T-cell (primary cell): ENCODE data around the gene CD6. TPM values are rescaled to one million over a fixed set of nuclear protein-coding genes. Genes with fewer than 3 reads are reported as not detected.

Source experiments
- ATAC-seq, 4 experiments: fragments of 200-7000 bp in 3 of 4; fragments of 150-1000 bp in 1 of 4; cut with Tn5 transposase; replicated peaks in 1 of 4; 1 replicate in 3 of 4; 2 replicates in 1 of 4; pipeline ENCODE4 v1.10.0; 2021; ENCODE audit warnings: moderate library complexity in 3 of 4, mild to moderate bottlenecking in 2 of 4, moderate number of reproducible peaks in 1 of 4
- CTCF ChIA-PET, 2 donors: fragments of 300-600 bp; sonication (Branson Sonifier 250); formaldehyde crosslinking; loops; one replicate each; lab custom pipeline; 2022; ENCODE audit warnings: antibody characterized with exemption in 2 of 2; lab: Charles Lee
- POLR2A ChIA-PET, 2 donors: fragments of 300-600 bp; sonication (Branson Sonifier 250); formaldehyde crosslinking; loops; one replicate each; lab custom pipeline; 2022; ENCODE audit warnings: antibody characterized with exemption in 2 of 2; lab: Charles Lee
- DNase-seq, 35 experiments: peaks; one replicate each; pipeline versions ENCODE4 v3.0.0 to v3.0.0-alpha.2; 2013 to 2023
- H3K27ac ChIP-seq: one replicate; pipeline ENCODE4 v1.5.1; 2013; ENCODE audit warnings: low read length
- H3K27me3 ChIP-seq, 2 experiments: replicated peaks in 1 of 2; 1 replicate in 1 of 2; 2 replicates in 1 of 2; pipeline versions ENCODE4 v1.6.1 to v1.7.0; 2013; ENCODE audit warnings: low read length in 1 of 2, mixed read lengths in 1 of 2; ENCODE audit not compliant: control insufficient read depth in 2 of 2, insufficient read depth in 2 of 2; ENCODE audit errors: extremely low read depth in 1 of 2
- H3K36me3 ChIP-seq, 2 donors: 1 replicate in 1 of 2; 2 replicates in 1 of 2; pipeline versions ENCODE4 v1.6.1 to v1.7.0; 2013; ENCODE audit warnings: low read length in 1 of 2; ENCODE audit not compliant: control insufficient read depth in 2 of 2, insufficient read depth in 1 of 2; ENCODE audit errors: extremely low read depth in 1 of 2
- H3K4me1 ChIP-seq, 2 experiments: 1 replicate in 1 of 2; 2 replicates in 1 of 2; pipeline versions ENCODE4 v1.6.1 to v1.7.0; 2013; ENCODE audit warnings: low read length in 2 of 2, mixed read lengths in 1 of 2; ENCODE audit not compliant: insufficient read depth in 2 of 2, control insufficient read depth in 1 of 2; ENCODE audit errors: extremely low read depth in 1 of 2
- H3K4me3 ChIP-seq, 2 donors: 1 replicate in 1 of 2; 2 replicates in 1 of 2; pipeline versions ENCODE4 v1.5.1 to v1.7.0; 2013; ENCODE audit warnings: mild to moderate bottlenecking in 2 of 2, low read length in 1 of 2, moderate library complexity in 1 of 2; ENCODE audit not compliant: control insufficient read depth in 1 of 2; ENCODE audit errors: extremely low read depth in 1 of 2
- H3K9me3 ChIP-seq: 2 replicates; pipeline ENCODE4 v1.7.0; 2013
- H3K27ac Mint-ChIP-seq, 2 donors: one replicate each; pipeline ENCODE4 v1.8.0; 2020 to 2021; ENCODE audit warnings: mild to moderate bottlenecking in 2 of 2, mixed read lengths in 2 of 2
- H3K27me3 Mint-ChIP-seq, 2 donors: one replicate each; pipeline ENCODE4 v1.8.0; 2021 to 2022; ENCODE audit warnings: mixed read lengths in 2 of 2
- H3K36me3 Mint-ChIP-seq: one replicate; pipeline ENCODE4 v1.8.0; 2021; ENCODE audit warnings: mixed read lengths
- H3K4me1 Mint-ChIP-seq, 3 donors: one replicate each; pipeline ENCODE4 v1.8.0; 2020 to 2022; ENCODE audit warnings: mixed read lengths in 3 of 3, mild to moderate bottlenecking in 1 of 3
- H3K4me3 Mint-ChIP-seq, 3 donors: one replicate each; pipeline ENCODE4 v1.8.0; 2020 to 2022; ENCODE audit warnings: mild to moderate bottlenecking in 3 of 3, mixed read lengths in 3 of 3, moderate library complexity in 3 of 3
- H3K9me3 Mint-ChIP-seq, 3 donors: one replicate each; pipeline ENCODE4 v1.8.0; 2020 to 2022; ENCODE audit warnings: mixed read lengths in 3 of 3
- WGBS: methylation state at CpG from one replicate; pipeline ENCODE4 v1.1.5; 2013; ENCODE audit warnings: missing lambda C conversion rate; ENCODE audit not compliant: insufficient coverage; 5-methylcytosine and 5-hydroxymethylcytosine counted together
- total RNA-seq, 35 experiments: library from RNA in 6 of 35; stranded (reverse) in 6 of 35; fragments of 120-200 nt in 1 of 35; gene quantifications; one replicate each; pipeline versions ENCODE4 v1.2.1 to v1.2.4 and lab custom pipeline; 2013 to 2026

The CD6 gene
- total RNA-seq, 5 donors from 2014 or later (not counting 1 experiment from before 2014, with no cell fraction given) = 413 to 594 (median 495) TPM

GRCh38 chr11:60929764-60930163 is 41.7 kb upstream of the CD6 start:
- H3K27ac Mint-ChIP-seq = no peak overlapping the region
- ATAC-seq (no peak), DNase-seq (no peak)
- CTCF ChIA-PET = no interaction called here
- peaks cover 8 to 32% of the 10 kb centered on the region in 2 donors for H3K27me3 Mint-ChIP-seq
- WGBS = 89% methylated on average over 3 of the region's 4 CpGs
- Histone ChIP-seq H3K9me3 (no peaks in the 10 kb centered on the region), H3K36me3 (no peaks in the 10 kb centered on the region), H3K27ac (no peak overlapping the region), H3K4me3 (no peak overlapping the region), H3K4me1 (peaks cover 0 to 8% of the 10 kb centered on the region in 2 experiments), H3K27me3 (peaks cover 0 to 45% of the 10 kb centered on the region in 2 experiments)
- H3K4me1 Mint-ChIP-seq = peaks cover 8 to 12% (median 10%) of the 10 kb centered on the region in 3 donors
- H3K4me3 Mint-ChIP-seq = no peak overlapping the region
- no peaks in the 10 kb centered on the region for H3K36me3 Mint-ChIP-seq
- H3K9me3 Mint-ChIP-seq = no peaks in the 10 kb centered on the region
- POLR2A ChIA-PET = no interaction called here

GRCh38 chr11:60930394-60930793 is 41.1 kb upstream of the CD6 start:
- peaks cover 5 to 28% of the 10 kb centered on the region in 2 donors for H3K27me3 Mint-ChIP-seq
- ChIA-PET POLR2A (no interaction called here), CTCF (no interaction called here)
- Histone ChIP-seq H3K9me3 (no peaks in the 10 kb centered on the region), H3K4me3 (no peak overlapping the region), H3K27me3 (peaks cover 0 to 45% of the 10 kb centered on the region in 2 experiments), H3K4me1 (peaks cover 0 to 2% of the 10 kb centered on the region in 2 experiments), H3K36me3 (no peaks in the 10 kb centered on the region), H3K27ac (no peak overlapping the region)
- H3K9me3 Mint-ChIP-seq = no peaks in the 10 kb centered on the region
- H3K27ac Mint-ChIP-seq = no peak overlapping the region
- no peaks in the 10 kb centered on the region for H3K36me3 Mint-ChIP-seq
- DNase-seq (no peak), ATAC-seq (no peak)
- WGBS = no CpG with 5 or more reads among the region's 4 CpGs
- H3K4me1 Mint-ChIP-seq = peaks cover 4 to 7% (median 6%) of the 10 kb centered on the region in 3 donors
- no peak overlapping the region for H3K4me3 Mint-ChIP-seq

GRCh38 chr11:60931917-60932316 is 39.6 kb upstream of the CD6 start:
- Mint-ChIP-seq H3K4me3 (no peak overlapping the region), H3K4me1 (no peaks in the 10 kb centered on the region), H3K36me3 (no peaks in the 10 kb centered on the region), H3K27me3 (peaks cover 5 to 18% of the 10 kb centered on the region in 2 donors), H3K27ac (no peak overlapping the region), H3K9me3 (no peaks in the 10 kb centered on the region)
- H3K4me1 ChIP-seq = no peaks in the 10 kb centered on the region
- peaks cover 0 to 47% of the 10 kb centered on the region in 2 experiments for H3K27me3 ChIP-seq
- DNase-seq = peak in 1 of 35 experiments; percentile 25
- no peaks in the 10 kb centered on the region for H3K9me3 ChIP-seq
- H3K4me3 ChIP-seq = no peak overlapping the region
- H3K36me3 ChIP-seq = no peaks in the 10 kb centered on the region
- ATAC-seq = peak in 1 of 4 experiments; percentile 24
- H3K27ac ChIP-seq = no peak overlapping the region
- 79% methylated on average over 8 of the region's 9 CpGs for WGBS
- ChIA-PET POLR2A (no interaction called here), CTCF (no interaction called here)

- H3K4me3 Mint-ChIP-seq = no peak overlapping the region
- peaks cover 5 to 16% of the 10 kb centered on the region in 2 donors for H3K27me3 Mint-ChIP-seq
- H3K27ac Mint-ChIP-seq = no peak overlapping the region
- H3K9me3 ChIP-seq = no peaks in the 10 kb centered on the region
- DNase-seq (no peak), ATAC-seq (no peak)
- H3K4me3 ChIP-seq = no peak overlapping the region
- ChIA-PET CTCF (no interaction called here), POLR2A (interaction anchor here in 1 of 2 donors (0.6 kb wide), 1 partner anchor 77 kb away, joined by 3 read pairs; no protein-coding TSS in a partner anchor)
- H3K9me3 Mint-ChIP-seq = no peaks in the 10 kb centered on the region
- H3K4me1 ChIP-seq = no peaks in the 10 kb centered on the region
- no peaks in the 10 kb centered on the region for H3K36me3 ChIP-seq
- H3K27me3 ChIP-seq = peaks cover 0 to 43% of the 10 kb centered on the region in 2 experiments
- H3K27ac ChIP-seq = no peak overlapping the region
- no peaks in the 10 kb centered on the region for H3K36me3 Mint-ChIP-seq
- 100% methylated on average over 2 of the region's 5 CpGs for WGBS
- H3K4me1 Mint-ChIP-seq = no peaks in the 10 kb centered on the region
These were observed 38.7 kb upstream of the CD6 start for GRCh38 chr11:60932605-60933356.

- ChIA-PET CTCF (no interaction called here), POLR2A (no interaction called here)
- WGBS = 92% methylated on average over 36 of the region's 37 CpGs
- H3K4me1 Mint-ChIP-seq = no peaks in the 10 kb centered on the region
- H3K9me3 Mint-ChIP-seq = no peaks in the 10 kb centered on the region
- peaks cover 5 to 17% of the 10 kb centered on the region in 2 donors for H3K27me3 Mint-ChIP-seq
- H3K4me1 ChIP-seq = no peaks in the 10 kb centered on the region
- H3K9me3 ChIP-seq = no peaks in the 10 kb centered on the region
- no peak overlapping the region for H3K4me3 ChIP-seq
- H3K27ac Mint-ChIP-seq = no peak overlapping the region
- H3K4me3 Mint-ChIP-seq = no peak overlapping the region
- H3K27ac ChIP-seq = no peak overlapping the region
- H3K36me3 ChIP-seq = no peaks in the 10 kb centered on the region
- H3K36me3 Mint-ChIP-seq = no peaks in the 10 kb centered on the region
- DNase-seq (no peak), ATAC-seq (no peak)
- peaks cover 0 to 40% of the 10 kb centered on the region in 2 experiments for H3K27me3 ChIP-seq
These were observed 37.9 kb upstream of the CD6 start for GRCh38 chr11:60933416-60934123.

- POLR2A ChIA-PET = no interaction called here
- CTCF ChIA-PET = no interaction called here
- WGBS = 95% methylated on average over 48 of the region's 57 CpGs
These were observed 37.2 kb upstream of the CD6 start for GRCh38 chr11:60934124-60934789.

More at GRCh38 chr11:60934124-60934789, 37.2 kb upstream of the CD6 start:
- Histone ChIP-seq H3K4me3 (no peak overlapping the region), H3K27ac (no peak overlapping the region), H3K27me3 (peaks cover 0 to 34% of the 10 kb centered on the region in 2 experiments), H3K9me3 (no peaks in the 10 kb centered on the region), H3K4me1 (no peaks in the 10 kb centered on the region), H3K36me3 (no peaks in the 10 kb centered on the region)
- Mint-ChIP-seq H3K27ac (no peak overlapping the region), H3K36me3 (no peaks in the 10 kb centered on the region), H3K27me3 (peaks cover 5 to 16% of the 10 kb centered on the region in 2 donors), H3K4me1 (no peaks in the 10 kb centered on the region), H3K4me3 (no peak overlapping the region), H3K9me3 (no peaks in the 10 kb centered on the region)
- DNase-seq (no peak), ATAC-seq (no peak)
